GM12873 (cell line): ENCODE data around the gene RGR.

Experiments used
- TF ChIP-seq, protein P1 (sequence below): IDR thresholded peaks from 2 replicates; pipeline ENCODE4 v1.5.1; 2012; ENCODE audit warnings: low read depth, mild to moderate bottlenecking, moderate library complexity, low read length, control low read depth; ENCODE audit not compliant: insufficient read depth; ENCODE audit errors: missing control alignments

Gene RGR, protein sequence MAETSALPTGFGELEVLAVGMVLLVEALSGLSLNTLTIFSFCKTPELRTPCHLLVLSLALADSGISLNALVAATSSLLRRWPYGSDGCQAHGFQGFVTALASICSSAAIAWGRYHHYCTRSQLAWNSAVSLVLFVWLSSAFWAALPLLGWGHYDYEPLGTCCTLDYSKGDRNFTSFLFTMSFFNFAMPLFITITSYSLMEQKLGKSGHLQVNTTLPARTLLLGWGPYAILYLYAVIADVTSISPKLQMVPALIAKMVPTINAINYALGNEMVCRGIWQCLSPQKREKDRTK

DNA sequence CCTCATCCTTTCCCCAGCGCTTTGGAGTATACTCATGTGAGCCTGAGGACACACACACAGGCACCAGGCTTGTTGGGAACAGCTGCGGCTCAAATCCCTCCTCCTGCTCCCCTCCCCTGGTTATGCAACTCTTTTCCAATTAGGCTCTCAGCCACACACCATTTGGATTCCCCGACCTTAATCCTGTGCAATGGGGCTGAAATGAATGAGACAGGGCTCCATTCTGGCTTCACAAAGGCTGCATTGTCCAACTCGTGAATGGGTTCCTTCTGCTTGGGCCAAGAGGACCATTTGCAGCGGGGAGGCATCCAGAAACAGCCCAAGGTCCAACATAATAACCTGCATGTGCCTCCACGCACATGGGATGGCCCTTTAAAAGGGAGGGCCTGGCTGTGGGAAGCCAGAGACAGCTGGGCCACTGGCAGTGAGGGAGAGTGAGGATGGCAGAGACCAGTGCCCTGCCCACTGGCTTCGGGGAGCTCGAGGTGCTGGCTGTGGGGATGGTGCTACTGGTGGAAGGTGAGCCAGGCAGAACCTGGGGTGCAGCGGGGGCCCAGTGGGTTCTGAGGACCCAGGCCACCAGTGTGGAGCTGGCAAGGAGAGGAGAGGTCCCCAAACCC lies at the start of gene RGR:
Gene RGR (plus strand): TSS at position 403 of the 620 bp plus-strand sequence. CDS start 38 bp downstream, at position 441.
- TF ChIP-seq, protein P1, sequence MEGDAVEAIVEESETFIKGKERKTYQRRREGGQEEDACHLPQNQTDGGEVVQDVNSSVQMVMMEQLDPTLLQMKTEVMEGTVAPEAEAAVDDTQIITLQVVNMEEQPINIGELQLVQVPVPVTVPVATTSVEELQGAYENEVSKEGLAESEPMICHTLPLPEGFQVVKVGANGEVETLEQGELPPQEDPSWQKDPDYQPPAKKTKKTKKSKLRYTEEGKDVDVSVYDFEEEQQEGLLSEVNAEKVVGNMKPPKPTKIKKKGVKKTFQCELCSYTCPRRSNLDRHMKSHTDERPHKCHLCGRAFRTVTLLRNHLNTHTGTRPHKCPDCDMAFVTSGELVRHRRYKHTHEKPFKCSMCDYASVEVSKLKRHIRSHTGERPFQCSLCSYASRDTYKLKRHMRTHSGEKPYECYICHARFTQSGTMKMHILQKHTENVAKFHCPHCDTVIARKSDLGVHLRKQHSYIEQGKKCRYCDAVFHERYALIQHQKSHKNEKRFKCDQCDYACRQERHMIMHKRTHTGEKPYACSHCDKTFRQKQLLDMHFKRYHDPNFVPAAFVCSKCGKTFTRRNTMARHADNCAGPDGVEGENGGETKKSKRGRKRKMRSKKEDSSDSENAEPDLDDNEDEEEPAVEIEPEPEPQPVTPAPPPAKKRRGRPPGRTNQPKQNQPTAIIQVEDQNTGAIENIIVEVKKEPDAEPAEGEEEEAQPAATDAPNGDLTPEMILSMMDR, result no peak

DNA sequence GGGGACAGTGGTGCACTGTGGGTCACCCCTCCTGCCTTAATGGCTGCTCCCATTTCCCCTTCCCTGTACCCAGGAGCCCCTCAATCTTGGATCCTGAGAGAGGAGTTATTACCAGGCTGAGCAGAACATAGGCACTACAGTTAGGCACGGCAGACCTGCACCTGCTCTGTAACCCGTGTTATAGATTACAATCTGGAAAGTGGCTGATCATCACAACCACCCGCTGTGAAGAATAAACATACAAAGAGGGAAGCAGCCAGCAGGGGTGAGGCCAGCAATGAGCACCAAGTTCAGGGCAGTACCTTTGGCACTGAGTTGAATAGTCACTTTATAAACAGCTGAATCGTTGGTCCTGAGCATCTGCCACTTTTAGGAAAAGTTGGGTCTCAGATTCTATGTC lies 48.8 kb upstream of the RGR start:
- TF ChIP-seq, protein P1, result no peak

DNA sequence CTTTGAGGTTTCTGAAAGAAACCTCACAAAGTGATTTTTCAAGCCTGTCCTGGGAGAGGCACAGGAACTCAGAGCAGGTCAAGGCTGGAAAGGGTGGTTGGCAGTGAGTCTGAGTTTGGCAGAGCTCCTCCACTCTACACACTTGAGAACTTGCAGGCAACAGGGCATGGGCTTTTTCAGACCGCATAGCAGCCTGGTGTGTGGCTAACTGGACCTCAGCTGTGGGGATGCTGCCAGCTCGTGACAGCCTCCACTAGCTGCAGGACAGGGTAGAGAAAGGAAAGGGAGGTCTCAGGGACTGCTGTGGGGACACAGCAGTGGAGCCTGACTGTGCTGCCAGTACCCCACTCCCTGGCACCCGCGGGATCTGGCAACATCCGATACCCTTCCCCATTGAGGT lies 47.9 kb upstream of the RGR start:
- TF ChIP-seq, protein P1, result no peak

DNA sequence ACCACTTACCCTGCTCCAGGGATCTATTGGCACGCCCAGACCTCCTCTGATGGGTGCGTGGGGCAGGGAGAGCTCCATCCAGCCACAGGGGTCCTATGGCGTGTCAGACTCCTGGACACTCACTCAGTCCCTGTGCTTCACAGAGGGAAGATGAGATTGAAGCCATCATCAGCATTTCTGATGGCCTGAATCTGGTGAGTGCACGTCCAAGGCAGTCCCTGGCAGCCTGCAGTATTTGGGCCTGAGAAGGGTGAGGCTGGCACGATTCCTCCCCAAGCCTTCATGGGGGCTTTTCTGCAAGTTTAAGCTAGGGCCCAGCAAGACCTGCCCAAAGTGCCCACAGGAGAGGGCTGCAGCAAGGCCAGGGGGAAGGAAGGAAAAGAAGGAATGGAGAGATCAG lies 47.2 kb upstream of the RGR start:
- TF ChIP-seq, protein P1, result no peak

DNA sequence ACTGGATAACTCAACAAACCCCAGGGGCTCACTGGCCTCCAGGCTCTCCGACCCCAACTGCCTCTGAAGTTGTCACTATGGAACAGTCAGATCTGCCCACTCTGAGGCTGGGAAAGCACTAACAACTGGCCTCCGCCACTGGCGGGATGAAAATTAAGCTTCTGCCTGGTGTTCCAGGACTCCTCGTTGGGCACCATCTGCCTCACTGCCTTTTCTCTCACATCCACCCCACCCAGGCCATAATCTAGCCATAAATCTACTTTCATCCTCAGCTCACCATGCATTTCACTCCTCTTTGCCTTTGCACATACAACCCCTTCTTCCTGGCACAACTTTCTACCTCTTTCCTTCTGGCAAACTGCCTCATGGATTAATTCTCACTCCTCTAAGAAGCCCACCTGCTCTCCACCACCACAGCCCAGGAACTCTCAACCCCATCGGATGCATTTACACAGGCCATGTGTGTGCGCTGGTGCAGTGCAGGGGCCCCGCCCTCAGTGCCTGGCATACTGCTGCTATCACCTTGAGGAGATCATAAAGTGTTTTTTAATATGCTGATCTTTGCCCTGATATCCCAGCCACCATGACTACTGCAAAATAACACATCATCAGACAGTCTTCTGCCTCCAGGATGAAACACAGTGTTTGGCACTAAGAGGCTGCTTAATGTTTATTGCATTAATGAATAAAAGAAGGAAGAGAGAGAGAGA lies 46.5 kb upstream of the RGR start:
- TF ChIP-seq, protein P1, result no peak

DNA sequence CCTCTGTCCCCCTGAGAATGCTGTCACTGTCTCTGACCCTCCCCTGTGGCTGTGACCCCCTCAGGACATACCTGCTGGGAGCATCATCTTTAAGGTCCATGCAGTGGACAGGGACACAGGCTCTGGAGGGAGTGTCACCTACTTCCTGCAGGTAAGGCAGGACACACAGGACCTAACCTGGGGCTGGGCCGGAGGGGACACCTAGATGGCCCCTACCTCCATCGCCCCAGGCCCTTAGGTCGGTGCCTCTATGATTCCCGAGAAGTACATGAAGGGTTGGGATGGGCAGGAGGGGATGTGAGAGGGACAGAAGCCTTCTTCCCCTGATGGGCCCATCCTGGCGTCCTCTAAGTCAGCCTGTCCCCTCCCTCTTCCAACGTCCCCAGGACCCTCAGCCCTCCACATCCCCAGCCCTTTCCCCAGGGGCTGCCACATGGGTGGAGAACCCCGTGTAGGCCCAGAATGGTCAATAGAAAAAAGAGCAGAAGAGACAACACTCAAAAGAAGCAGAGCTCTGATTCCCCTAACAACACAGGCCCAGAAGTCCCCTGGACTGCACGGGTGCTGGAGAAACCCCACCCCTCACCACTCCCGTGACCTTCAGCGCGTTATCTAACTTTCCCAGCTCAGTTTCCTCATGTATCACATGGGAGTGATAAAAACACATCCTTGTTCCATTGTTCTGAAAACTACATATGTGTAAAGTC lies 44.2 kb upstream of the RGR start:
- TF ChIP-seq, protein P1, result no peak

DNA sequence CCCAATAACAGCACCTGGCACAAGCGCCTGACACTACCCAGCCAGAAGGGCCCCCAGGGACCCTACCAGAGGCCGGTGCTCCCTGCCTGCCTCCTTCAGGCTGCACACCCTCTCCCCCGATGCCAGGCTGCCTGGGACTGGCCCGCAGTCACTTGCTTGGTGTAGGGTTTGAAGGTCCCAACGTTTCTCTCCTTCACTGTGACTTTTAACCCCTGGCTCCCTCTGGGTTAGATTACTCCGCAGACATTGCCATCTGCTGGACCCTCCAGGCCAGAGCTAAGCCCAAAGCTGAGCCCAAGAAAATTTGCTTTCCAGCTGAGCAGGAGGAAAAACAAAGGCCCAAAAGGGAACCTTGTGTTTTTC lies 43.6 kb upstream of the RGR start:
- TF ChIP-seq, protein P1, result no peak
